HG03432 (cell line): ENCODE measurements around the gene DNMBP.

Source experiments
- ATAC-seq: cut with Tn5 transposase; IDR thresholded peaks from one replicate; pipeline ENCODE4 v1.9.1; 2021; ENCODE audit warnings: mild to moderate bottlenecking, moderate library complexity; ENCODE audit not compliant: unreplicated experiment

DNMBP gene

DNA sequence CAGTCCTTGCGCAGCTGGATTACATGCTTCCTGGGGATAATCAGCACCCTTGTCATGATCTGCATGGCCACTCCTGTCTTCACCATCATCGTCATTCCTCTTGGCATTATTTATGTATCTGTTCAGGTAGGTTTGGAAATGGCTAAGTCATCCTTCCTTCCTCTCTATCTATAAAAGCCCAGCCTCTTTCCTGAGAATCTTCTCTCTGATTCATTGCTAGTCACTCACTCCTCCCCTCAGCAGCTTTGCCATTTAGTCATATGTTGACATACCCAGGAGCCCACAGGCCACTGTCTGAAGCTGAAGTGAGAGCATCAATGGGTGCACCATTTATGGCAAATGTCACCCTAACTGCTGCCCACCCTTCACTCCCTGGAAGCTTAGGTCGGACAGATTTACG is 175.3 kb downstream of the DNMBP start:
- ATAC-seq = no peak

DNA sequence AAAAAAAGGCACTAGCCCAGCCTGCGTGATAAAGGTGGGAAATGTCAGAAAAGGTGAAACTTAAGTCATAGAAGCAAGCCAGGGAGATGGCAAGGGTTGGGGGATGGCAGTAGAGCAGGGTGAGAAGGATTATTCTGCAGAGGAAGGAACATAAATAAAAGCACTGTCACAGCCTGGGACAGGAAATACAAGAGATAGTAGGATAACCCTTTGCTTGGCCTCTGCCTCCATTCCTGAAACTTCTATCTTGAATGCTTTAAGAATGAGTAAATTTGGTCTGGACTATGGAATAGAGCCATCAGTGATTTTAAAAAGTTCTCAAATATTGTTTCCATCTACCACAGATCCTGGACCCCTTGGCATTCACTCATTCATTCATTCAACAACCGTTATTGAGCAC is 177.3 kb downstream of the DNMBP start:
- ATAC-seq = no peak

DNA sequence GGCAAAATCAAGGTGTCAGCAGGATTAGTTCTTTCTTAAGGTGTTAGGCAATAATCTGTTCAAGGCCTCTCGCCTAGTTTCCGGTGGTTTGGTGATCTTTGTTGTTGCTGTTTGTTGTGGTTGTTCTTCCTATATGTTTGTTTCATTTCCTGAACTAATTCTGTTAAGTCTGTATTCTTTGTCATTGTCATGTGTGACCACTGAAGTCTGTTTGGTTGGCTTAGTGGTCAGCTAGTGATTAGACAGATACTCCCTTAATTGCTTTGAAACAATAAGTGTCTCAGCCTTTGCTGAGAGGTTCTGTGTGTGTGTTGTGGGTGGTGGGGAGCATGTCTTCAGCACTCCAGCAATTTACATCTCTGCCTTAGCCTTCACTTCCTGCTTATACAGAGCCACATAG is 181.3 kb downstream of the DNMBP start:
- ATAC-seq = no peak

GRCh38 chr10:99827936-99828335 is 181.8 kb downstream of the DNMBP start:
- ATAC-seq = no peak
